T-helper 1 cell treated with Interleukin-12 subunit alpha and Interleukin-12 subunit beta and Interleukin-4 antibody, amounts not matched to agents 30 μg/mL and 1 μg/mL, for 36 hours (primary cell): ENCODE data around the gene COL18A1.
A peak's percentile ranks its signal among the peaks of the same experiment; 100 is the strongest.

Experiments
- H3K27ac Mint-ChIP-seq: one replicate; pipeline ENCODE4 v1.8.0; 2021; ENCODE audit warnings: mild to moderate bottlenecking, mixed read lengths
- H3K27me3 Mint-ChIP-seq: one replicate; pipeline ENCODE4 v1.8.0; 2021; ENCODE audit warnings: low read depth, mixed read lengths
- H3K36me3 Mint-ChIP-seq: one replicate; pipeline ENCODE4 v1.8.0; 2021; ENCODE audit warnings: low read depth, mixed read lengths
- H3K4me1 Mint-ChIP-seq: one replicate; pipeline ENCODE4 v1.8.0; 2021; ENCODE audit warnings: low read depth, mixed read lengths
- H3K4me3 Mint-ChIP-seq: one replicate; pipeline ENCODE4 v1.8.0; 2021; ENCODE audit warnings: mild to moderate bottlenecking, moderate library complexity, mixed read lengths
- H3K9me3 Mint-ChIP-seq: one replicate; pipeline ENCODE4 v1.8.0; 2021; ENCODE audit warnings: mixed read lengths

Gene COL18A1

GRCh38 chr21:45482899-45483821, 78.2 kb downstream of the COL18A1 start:
- peaks cover 8% of the 10 kb centered on the region for H3K36me3 Mint-ChIP-seq
- no peaks in the 10 kb centered on the region for H3K27me3 Mint-ChIP-seq
- H3K4me3 Mint-ChIP-seq, result peak overlapping the region; percentile 57

DNA sequence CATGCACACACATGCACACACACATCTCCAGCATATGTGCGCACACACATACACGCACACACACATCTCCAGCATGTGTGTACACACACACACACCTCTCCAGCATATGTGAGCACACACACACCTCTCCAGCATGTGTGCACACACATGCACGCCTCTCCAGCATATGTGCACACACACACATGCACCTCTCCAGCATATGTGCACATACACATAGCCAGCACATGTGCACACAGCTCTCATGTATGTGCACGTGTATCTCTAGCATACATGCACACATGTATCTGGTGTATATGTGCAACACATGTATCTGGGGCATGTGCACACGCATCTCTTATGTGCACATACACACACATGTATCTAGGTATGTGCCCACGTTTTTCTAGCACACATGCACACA, 79.4 kb downstream of the COL18A1 start:
- no peaks in the 10 kb centered on the region for H3K9me3 Mint-ChIP-seq
- H3K27me3 Mint-ChIP-seq, result no peaks in the 10 kb centered on the region
- peak overlapping the region; percentile 18 for H3K4me3 Mint-ChIP-seq
- H3K27ac Mint-ChIP-seq, result no peak overlapping the region
- H3K36me3 Mint-ChIP-seq, result peaks cover 8% of the 10 kb centered on the region
- peaks cover 13% of the 10 kb centered on the region for H3K4me1 Mint-ChIP-seq

More at GRCh38 chr21:45482899-45483821, 78.2 kb downstream of the COL18A1 start:
- Mint-ChIP-seq H3K9me3 (no peaks in the 10 kb centered on the region), H3K27ac (peak overlapping the region; percentile 92), H3K4me1 (peaks cover 22% of the 10 kb centered on the region)

- H3K36me3 Mint-ChIP-seq, result peaks cover 8% of the 10 kb centered on the region
- peaks cover 11% of the 10 kb centered on the region for H3K4me1 Mint-ChIP-seq
- H3K27ac Mint-ChIP-seq, result no peak overlapping the region
- H3K9me3 Mint-ChIP-seq, result no peaks in the 10 kb centered on the region
- no peak overlapping the region for H3K4me3 Mint-ChIP-seq
- H3K27me3 Mint-ChIP-seq, result no peaks in the 10 kb centered on the region
Observed at GRCh38 chr21:45485686-45486442, 80.9 kb downstream of the COL18A1 start.

DNA sequence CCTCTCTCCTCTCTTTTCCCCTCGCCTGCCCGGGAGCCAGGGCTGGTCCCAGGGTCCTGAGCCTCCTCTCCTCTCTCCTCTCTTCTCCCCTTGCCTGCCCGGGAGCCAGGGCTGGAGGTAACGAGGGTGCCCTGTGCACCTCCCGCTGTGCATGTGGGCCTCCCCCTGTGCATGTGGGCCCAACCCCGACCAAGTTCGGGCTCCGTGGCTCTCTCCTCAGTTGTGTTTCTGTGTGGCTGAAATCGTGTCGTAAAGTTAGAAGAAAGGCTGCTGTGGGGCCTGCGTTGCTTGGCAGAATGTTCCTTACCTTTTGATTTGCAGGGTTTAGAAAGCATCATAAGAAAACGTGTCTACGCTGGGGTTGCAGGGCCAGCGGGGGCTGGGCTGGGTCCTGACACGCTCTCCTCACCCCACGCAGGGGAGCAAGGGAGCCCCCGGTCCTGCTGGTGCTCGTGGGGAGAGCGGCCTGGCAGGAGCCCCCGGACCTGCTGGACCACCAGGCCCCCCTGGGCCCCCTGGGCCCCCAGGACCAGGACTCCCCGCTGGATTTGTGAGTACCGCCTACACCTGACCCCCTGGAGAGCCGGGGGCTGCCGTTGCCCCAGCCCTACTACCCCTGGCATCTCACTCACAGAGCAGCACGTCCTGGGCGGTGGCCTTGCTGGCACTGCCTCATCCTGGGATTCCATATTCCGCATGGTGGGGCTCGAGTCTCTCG, 81.6 kb downstream of the COL18A1 start:
- H3K36me3 Mint-ChIP-seq, result peaks cover 8% of the 10 kb centered on the region
- H3K4me1 Mint-ChIP-seq, result peaks cover 11% of the 10 kb centered on the region
- H3K27me3 Mint-ChIP-seq, result no peaks in the 10 kb centered on the region
- H3K27ac Mint-ChIP-seq, result peak overlapping the region; percentile 57
- H3K4me3 Mint-ChIP-seq, result no peak overlapping the region
- no peaks in the 10 kb centered on the region for H3K9me3 Mint-ChIP-seq

- peaks cover 8% of the 10 kb centered on the region for H3K36me3 Mint-ChIP-seq
- no peak overlapping the region for H3K27ac Mint-ChIP-seq
- H3K4me1 Mint-ChIP-seq, result peaks cover 11% of the 10 kb centered on the region
- H3K9me3 Mint-ChIP-seq, result no peaks in the 10 kb centered on the region
- H3K4me3 Mint-ChIP-seq, result no peak overlapping the region
- no peaks in the 10 kb centered on the region for H3K27me3 Mint-ChIP-seq
Observed at GRCh38 chr21:45487161-45487806, 82.3 kb downstream of the COL18A1 start.

GRCh38 chr21:45487891-45488600, 83.1 kb downstream of the COL18A1 start:
- H3K4me1 Mint-ChIP-seq, result peaks cover 6% of the 10 kb centered on the region
- no peak overlapping the region for H3K4me3 Mint-ChIP-seq
- no peaks in the 10 kb centered on the region for H3K9me3 Mint-ChIP-seq
- no peaks in the 10 kb centered on the region for H3K27me3 Mint-ChIP-seq
- H3K27ac Mint-ChIP-seq, result no peak overlapping the region
- H3K36me3 Mint-ChIP-seq, result peaks cover 8% of the 10 kb centered on the region

DNA sequence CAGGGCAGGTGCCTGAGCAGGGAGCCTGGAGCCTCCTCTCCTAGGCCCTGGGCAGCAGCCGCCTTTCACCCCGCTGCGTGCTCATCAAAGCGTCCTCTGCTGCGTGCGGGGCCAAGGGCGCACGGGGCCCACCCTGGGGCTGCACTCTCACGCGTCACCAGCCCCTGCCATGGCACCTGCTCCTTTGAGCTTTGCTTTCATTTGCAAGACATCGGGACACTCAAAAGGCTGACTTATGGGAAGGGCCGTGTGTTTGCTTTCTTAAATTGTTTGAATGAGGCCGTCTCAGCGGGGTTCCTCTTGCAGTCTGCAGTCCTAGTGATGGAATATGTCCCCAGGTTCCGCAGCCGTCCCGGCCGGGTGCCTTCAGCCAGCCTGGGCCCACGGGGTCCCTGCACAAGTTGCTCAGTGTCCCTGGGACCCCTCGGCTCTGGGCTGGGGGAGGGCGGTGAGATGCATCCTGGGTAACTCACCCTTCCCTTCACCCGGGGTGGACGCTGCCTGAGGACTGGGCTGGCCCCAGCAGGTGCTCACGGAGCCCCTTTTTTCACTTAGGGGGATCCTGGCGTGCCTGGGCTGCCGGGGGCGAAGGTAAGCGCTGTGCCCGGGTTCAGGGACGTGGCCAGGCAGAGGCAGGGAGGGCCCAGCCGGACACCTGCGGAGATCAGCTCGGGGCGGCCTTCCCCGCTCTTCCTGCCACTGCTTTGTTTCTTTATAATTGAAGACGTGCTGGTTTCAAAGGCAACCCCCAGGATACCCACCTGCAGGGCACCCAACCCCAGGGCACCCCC, 84.2 kb downstream of the COL18A1 start:
- Mint-ChIP-seq H3K9me3 (no peaks in the 10 kb centered on the region), H3K27me3 (no peaks in the 10 kb centered on the region), H3K4me1 (peaks cover under 1% of the 10 kb centered on the region), H3K36me3 (peaks cover 4% of the 10 kb centered on the region), H3K27ac (no peak overlapping the region), H3K4me3 (no peak overlapping the region)

DNA sequence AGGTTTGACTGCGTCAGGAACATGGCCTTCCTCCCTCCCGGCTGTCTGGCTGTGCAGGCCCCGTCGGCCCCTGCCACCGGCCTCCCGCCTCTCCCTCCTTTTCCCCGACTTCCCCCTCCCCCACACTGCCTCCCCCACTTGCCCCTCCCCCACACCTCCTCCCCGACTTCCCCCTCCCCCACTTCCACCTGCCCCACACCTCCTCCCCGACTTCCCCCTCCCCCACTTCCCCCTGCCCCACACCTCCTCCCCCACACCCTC, 84.7 kb downstream of the COL18A1 start:
- H3K27me3 Mint-ChIP-seq, result no peaks in the 10 kb centered on the region
- no peaks in the 10 kb centered on the region for H3K9me3 Mint-ChIP-seq
- H3K4me3 Mint-ChIP-seq, result no peak overlapping the region
- H3K27ac Mint-ChIP-seq, result no peak overlapping the region
- no peaks in the 10 kb centered on the region for H3K36me3 Mint-ChIP-seq
- H3K4me1 Mint-ChIP-seq, result no peaks in the 10 kb centered on the region

GRCh38 chr21:45490049-45490731, 85.2 kb downstream of the COL18A1 start:
- no peaks in the 10 kb centered on the region for H3K27me3 Mint-ChIP-seq
- no peak overlapping the region for H3K27ac Mint-ChIP-seq
- no peaks in the 10 kb centered on the region for H3K4me1 Mint-ChIP-seq
- H3K36me3 Mint-ChIP-seq, result no peaks in the 10 kb centered on the region
- no peaks in the 10 kb centered on the region for H3K9me3 Mint-ChIP-seq
- H3K4me3 Mint-ChIP-seq, result no peak overlapping the region

DNA sequence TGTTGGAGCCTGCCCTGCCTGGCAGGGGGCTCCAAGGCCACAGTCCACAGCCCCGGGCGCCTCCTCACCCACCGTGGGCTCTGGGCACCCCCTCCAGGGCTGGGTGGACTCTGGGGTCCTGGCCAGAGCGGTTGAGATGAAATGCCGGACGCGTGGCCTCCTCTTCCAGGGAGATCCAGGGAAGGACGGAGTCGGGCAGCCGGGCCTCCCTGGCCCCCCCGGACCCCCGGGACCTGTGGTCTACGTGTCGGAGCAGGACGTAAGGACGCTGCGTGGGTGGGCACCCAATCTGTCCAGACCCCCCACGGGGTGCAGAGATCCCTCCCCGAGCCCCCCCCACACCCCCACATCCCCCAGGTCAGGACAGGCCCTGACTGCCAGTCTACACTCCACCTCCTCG, 86.1 kb downstream of the COL18A1 start:
- Mint-ChIP-seq H3K27me3 (no peaks in the 10 kb centered on the region), H3K4me1 (no peaks in the 10 kb centered on the region), H3K9me3 (no peaks in the 10 kb centered on the region), H3K27ac (no peak overlapping the region), H3K4me3 (no peak overlapping the region), H3K36me3 (no peaks in the 10 kb centered on the region)

DNA sequence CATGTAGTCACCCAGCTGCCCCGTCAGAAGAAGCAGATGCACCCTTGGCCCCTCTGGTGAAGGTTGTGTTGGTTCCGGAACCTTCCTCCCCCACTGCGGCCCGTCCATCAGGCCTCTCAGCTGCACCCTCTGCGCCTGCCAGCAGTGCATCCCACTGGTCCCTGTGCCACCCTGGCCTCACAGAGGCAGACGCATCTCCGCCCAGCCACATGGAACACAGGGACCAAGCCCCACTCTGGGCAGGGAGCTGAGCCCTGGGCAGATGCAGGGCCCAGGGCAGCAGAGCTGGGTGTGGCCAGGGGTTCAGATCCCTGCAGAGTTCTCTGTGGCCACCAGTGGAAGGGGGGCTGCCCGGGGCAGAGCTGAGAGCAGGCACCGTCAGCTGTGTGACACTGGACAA, 86.7 kb downstream of the COL18A1 start:
- Mint-ChIP-seq H3K27me3 (no peaks in the 10 kb centered on the region), H3K4me1 (no peaks in the 10 kb centered on the region), H3K36me3 (no peaks in the 10 kb centered on the region), H3K9me3 (no peaks in the 10 kb centered on the region), H3K4me3 (no peak overlapping the region), H3K27ac (no peak overlapping the region)

DNA sequence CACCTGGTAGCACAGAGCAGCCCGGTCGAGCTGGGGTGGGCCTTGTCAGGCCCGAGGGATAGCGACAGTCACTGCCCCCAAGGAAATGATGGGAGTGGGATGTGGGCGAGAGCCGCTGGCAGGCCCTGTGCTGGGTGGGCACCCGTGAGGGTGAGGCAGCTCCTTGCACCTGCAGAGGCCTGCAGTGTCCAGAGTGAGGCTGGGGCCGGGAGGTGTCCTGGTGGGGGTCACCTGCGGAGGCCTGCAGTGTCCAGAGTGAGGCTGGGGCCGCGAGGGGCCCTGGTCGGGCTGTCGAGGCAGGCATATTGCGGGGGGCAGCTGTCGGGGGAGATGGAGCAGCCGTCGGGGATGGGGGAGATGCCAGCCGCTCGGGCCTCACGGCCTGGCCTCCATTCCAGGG, 87.8 kb downstream of the COL18A1 start:
- no peaks in the 10 kb centered on the region for H3K4me1 Mint-ChIP-seq
- no peaks in the 10 kb centered on the region for H3K27me3 Mint-ChIP-seq
- no peak overlapping the region for H3K27ac Mint-ChIP-seq
- H3K9me3 Mint-ChIP-seq, result no peaks in the 10 kb centered on the region
- H3K4me3 Mint-ChIP-seq, result no peak overlapping the region
- no peaks in the 10 kb centered on the region for H3K36me3 Mint-ChIP-seq
